Dermis blood vessel endothelial cell (primary cell): Measurements from ENCODE around the gene MMRN2. TPM values are rescaled to one million over a fixed set of nuclear protein-coding genes. Genes with fewer than 3 reads are reported as not detected.

Experiments used
- total RNA-seq: library from RNA; depleted of rRNA; stranded (reverse); fragments of >200 nt; gene quantifications from 2 replicates; pipeline ENCODE4 v1.2.3, GENCODE V29; 2014

MMRN2 gene
- total RNA-seq, 1 donor from 2014 or later, result 483 TPM

Other genes with a start within 250 kb of the MMRN2 start
- gene BMPR1A, start 201.0 kb downstream of the MMRN2 start, total RNA-seq, result 0.23 and 0.51 TPM in 2 replicates
- gene SNCG, start 984 bp upstream of the MMRN2 start, total RNA-seq, result 111 and 117 TPM in 2 replicates
- 12.8 and 23.8 TPM in 2 replicates for gene ADIRF, start 10.9 kb upstream of the MMRN2 start, total RNA-seq
- not detected in 2 replicates for gene FAM25A, start 62.7 kb upstream of the MMRN2 start, total RNA-seq
- gene GLUD1, start 137.2 kb upstream of the MMRN2 start, total RNA-seq, result 207 and 216 TPM in 2 replicates
- gene SHLD2, start 137.6 kb upstream of the MMRN2 start, total RNA-seq, result 25.9 and 36.2 TPM in 2 replicates